Activated B cell treated with CpG ODN at 0.5 μM for 24 hours (primary cell): ENCODE results near the gene STK24. TPM values are rescaled to one million over a fixed set of nuclear protein-coding genes. Genes with fewer than 3 reads are reported as not detected.

Experiments
- ATAC-seq: fragments of 200-7000 bp; cut with Tn5 transposase; one replicate; pipeline ENCODE4 v1.10.0; 2021; ENCODE audit warnings: low read depth, mild to moderate bottlenecking, moderate library complexity
- CTCF ChIA-PET: fragments of 350-600 bp; sonication (Branson Sonifier 250); formaldehyde crosslinking; loops from one replicate; lab custom pipeline; 2021; ENCODE audit warnings: antibody characterized with exemption; lab: Charles Lee
- POLR2A ChIA-PET: fragments of 350-600 bp; sonication (Branson Sonifier 250); formaldehyde crosslinking; loops from one replicate; lab custom pipeline; 2021; ENCODE audit warnings: antibody characterized with exemption; lab: Charles Lee
- DNase-seq: peaks from one replicate; pipeline ENCODE4 v3.0.0; 2022
- H3K27ac Mint-ChIP-seq: one replicate; pipeline ENCODE4 v1.8.0; 2020; ENCODE audit warnings: mixed read lengths
- H3K27me3 Mint-ChIP-seq: one replicate; pipeline ENCODE4 v1.8.0; 2021; ENCODE audit warnings: mixed read lengths
- H3K36me3 Mint-ChIP-seq: one replicate; pipeline ENCODE4 v1.8.0; 2021; ENCODE audit warnings: low read depth, mixed read lengths
- H3K4me1 Mint-ChIP-seq: one replicate; pipeline ENCODE4 v1.8.0; 2021; ENCODE audit warnings: mixed read lengths
- H3K4me3 Mint-ChIP-seq: one replicate; pipeline ENCODE4 v1.8.0; 2020; ENCODE audit warnings: mild to moderate bottlenecking, mixed read lengths
- H3K9me3 Mint-ChIP-seq: one replicate; pipeline ENCODE4 v1.8.0; 2020; ENCODE audit warnings: mixed read lengths
- intact Hi-C: fragments of 100-400 bp; cut with micrococcal nuclease; formaldehyde crosslinking; loops from one replicate; pipeline ENCODE4 v1.15.1; 2024
- total RNA-seq: library from RNA; stranded (reverse); gene quantifications from 2 replicates; pipeline ENCODE4 v1.2.3, GENCODE V29; 2022
- TF ChIP-seq, protein P1 (sequence below): fragments of 200-600 bp; IDR thresholded peaks from one replicate; pipeline ENCODE4 v1.8.0; 2022; ENCODE audit warnings: antibody characterized with exemption, mild to moderate bottlenecking

The STK24 gene
- total RNA-seq, 1 donor from 2014 or later = 84.8 TPM

DNA sequence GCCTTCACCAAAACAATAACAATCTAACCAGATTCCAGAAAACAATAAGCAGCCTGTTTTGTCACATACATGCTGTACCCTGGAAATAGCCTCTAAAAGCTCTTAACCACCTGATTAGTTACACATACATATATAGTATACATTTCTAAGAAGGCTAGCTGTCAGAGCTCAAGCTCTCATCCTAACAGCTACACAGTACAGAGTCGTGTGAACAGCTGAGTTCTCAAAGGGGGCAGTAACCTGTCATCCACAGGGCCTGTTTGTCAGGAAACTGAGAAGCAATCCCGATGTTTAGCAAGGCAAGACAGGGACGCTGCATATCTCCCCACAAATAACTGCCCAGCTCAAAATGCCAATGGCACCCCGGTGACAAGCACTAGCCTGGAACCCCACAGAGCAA lies 56.9 kb downstream of the STK24 start:
- Mint-ChIP-seq H3K9me3 (no peaks in the 10 kb centered on the region), H3K4me1 (peaks cover 97% of the 10 kb centered on the region), H3K4me3 (no peak overlapping the region), H3K27me3 (no peaks in the 10 kb centered on the region), H3K36me3 (peaks cover 23% of the 10 kb centered on the region), H3K27ac (peak overlapping the region; percentile 76)
- TF ChIP-seq, protein P1, sequence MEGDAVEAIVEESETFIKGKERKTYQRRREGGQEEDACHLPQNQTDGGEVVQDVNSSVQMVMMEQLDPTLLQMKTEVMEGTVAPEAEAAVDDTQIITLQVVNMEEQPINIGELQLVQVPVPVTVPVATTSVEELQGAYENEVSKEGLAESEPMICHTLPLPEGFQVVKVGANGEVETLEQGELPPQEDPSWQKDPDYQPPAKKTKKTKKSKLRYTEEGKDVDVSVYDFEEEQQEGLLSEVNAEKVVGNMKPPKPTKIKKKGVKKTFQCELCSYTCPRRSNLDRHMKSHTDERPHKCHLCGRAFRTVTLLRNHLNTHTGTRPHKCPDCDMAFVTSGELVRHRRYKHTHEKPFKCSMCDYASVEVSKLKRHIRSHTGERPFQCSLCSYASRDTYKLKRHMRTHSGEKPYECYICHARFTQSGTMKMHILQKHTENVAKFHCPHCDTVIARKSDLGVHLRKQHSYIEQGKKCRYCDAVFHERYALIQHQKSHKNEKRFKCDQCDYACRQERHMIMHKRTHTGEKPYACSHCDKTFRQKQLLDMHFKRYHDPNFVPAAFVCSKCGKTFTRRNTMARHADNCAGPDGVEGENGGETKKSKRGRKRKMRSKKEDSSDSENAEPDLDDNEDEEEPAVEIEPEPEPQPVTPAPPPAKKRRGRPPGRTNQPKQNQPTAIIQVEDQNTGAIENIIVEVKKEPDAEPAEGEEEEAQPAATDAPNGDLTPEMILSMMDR = no peak
- DNase-seq (no peak), ATAC-seq (no peak)
- ChIA-PET CTCF (no interaction called here), POLR2A (interaction anchor here (3.9 kb wide), 1 partner anchor 10 kb away, joined by 18 read pairs; no protein-coding TSS in a partner anchor)
- intact Hi-C loops = no loop called here

- CTCF ChIA-PET = no interaction called here
Measured at GRCh38 chr13:98517576-98518310, 59.2 kb downstream of the STK24 start.

DNA sequence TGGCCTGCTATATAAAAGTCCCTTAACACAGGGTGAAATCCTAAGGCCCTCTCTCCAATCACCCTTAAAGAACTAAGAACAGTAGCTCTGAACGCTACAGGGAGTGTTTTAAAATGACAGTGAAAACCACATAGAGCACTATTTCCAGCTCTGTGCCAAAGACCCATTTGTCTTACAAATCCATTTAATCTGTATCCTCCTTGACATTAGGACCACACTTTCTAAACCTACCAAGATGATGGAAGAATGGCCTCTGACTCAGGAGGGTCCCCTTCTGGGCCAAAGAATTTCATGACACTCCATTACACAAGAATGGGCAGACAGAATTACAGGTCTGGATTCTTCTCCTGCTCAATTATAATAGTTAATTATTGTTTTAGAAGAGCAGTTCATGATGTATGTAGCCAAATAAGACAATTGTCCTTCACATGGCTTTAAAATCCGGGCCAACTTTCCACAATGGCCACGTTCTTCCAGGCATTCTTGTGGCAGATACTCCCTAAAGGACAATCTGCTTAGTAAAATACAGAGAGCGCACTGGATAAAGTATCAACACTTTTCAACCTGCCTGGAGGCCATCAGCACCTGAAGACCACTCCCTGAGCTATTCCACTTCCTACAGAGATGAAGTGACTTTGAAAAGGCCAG lies 61.0 kb downstream of the STK24 start:
- Mint-ChIP-seq H3K36me3 (peaks cover 34% of the 10 kb centered on the region), H3K4me3 (no peak overlapping the region), H3K4me1 (peaks cover 97% of the 10 kb centered on the region), H3K9me3 (no peaks in the 10 kb centered on the region), H3K27me3 (no peaks in the 10 kb centered on the region), H3K27ac (peak overlapping the region; percentile 27)
- intact Hi-C loops = loop anchor here (2.0 kb wide), 2 partner anchors 15 kb away; no protein-coding TSS in a partner anchor
- POLR2A ChIA-PET = interaction anchor here (1.0 to 1.5 kb wide), 2 partner anchors 11 to 55 kb away, joined by 3 to 6 read pairs; no protein-coding TSS in a partner anchor
- TF ChIP-seq, protein P1 = no peak
- DNase-seq (no peak), ATAC-seq (no peak)
- CTCF ChIA-PET = no interaction called here

More at GRCh38 chr13:98517576-98518310, 59.2 kb downstream of the STK24 start:
- intact Hi-C loops = loop anchor here (1.0 to 2.0 kb wide), 2 partner anchors 9 to 13 kb away; no protein-coding TSS in a partner anchor
- H3K4me3 Mint-ChIP-seq = peak overlapping the region; percentile 52
- H3K9me3 Mint-ChIP-seq = no peaks in the 10 kb centered on the region
- H3K4me1 Mint-ChIP-seq = peaks cover 97% of the 10 kb centered on the region
- TF ChIP-seq, protein P1 = no peak
- ATAC-seq = peak; percentile 72
- no peaks in the 10 kb centered on the region for H3K27me3 Mint-ChIP-seq
- DNase-seq = no peak
- peak overlapping the region; percentile 76 for H3K27ac Mint-ChIP-seq
- H3K36me3 Mint-ChIP-seq = peaks cover 32% of the 10 kb centered on the region
- POLR2A ChIA-PET = interaction anchor here (3.9 kb wide), 1 partner anchor 8 kb away, joined by 18 read pairs; no protein-coding TSS in a partner anchor

GRCh38 chr13:98514288-98514687 lies 62.6 kb downstream of the STK24 start:
- Mint-ChIP-seq H3K9me3 (no peaks in the 10 kb centered on the region), H3K4me3 (no peak overlapping the region), H3K36me3 (peaks cover 32% of the 10 kb centered on the region), H3K4me1 (peaks cover 100% of the 10 kb centered on the region), H3K27ac (peak overlapping the region; percentile 96), H3K27me3 (no peaks in the 10 kb centered on the region)
- intact Hi-C loops = loop anchor here (2.0 kb wide), 1 partner anchor 13 kb away; no protein-coding TSS in a partner anchor
- TF ChIP-seq, protein P1 = no peak
- ATAC-seq (no peak), DNase-seq (no peak)
- ChIA-PET POLR2A (interaction anchor here (0.6 to 0.7 kb wide), 4 partner anchors 16 to 57 kb away, joined by 3 to 5 read pairs (median 4); no protein-coding TSS in a partner anchor), CTCF (no interaction called here)

DNA sequence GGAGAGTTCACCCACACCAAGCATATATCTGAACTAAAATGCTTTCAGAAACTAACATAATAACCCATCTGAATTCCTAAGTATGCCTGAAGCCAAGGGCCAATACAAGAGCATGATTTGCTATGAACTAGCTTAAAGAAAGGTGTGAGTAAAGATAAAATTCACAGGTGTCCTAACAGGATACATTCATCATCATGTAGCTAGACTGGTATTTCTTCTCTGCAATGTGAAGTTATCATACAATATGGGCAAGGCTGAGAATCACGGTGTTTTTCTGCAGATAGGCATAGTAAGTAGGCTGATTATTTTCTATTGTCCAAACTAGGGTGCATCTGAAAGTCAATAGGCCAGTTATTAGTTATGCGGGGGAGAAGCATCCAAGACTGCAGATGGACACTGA lies 63.1 kb downstream of the STK24 start:
- CTCF ChIA-PET = no interaction called here
- H3K27ac Mint-ChIP-seq = peak overlapping the region; percentile 96
- POLR2A ChIA-PET = no interaction called here
- TF ChIP-seq, protein P1 = no peak
- DNase-seq = no peak
- no peak overlapping the region for H3K4me3 Mint-ChIP-seq
- H3K27me3 Mint-ChIP-seq = no peaks in the 10 kb centered on the region
- H3K36me3 Mint-ChIP-seq = peaks cover 31% of the 10 kb centered on the region
- no peaks in the 10 kb centered on the region for H3K9me3 Mint-ChIP-seq
- peaks cover 100% of the 10 kb centered on the region for H3K4me1 Mint-ChIP-seq
- intact Hi-C loops = loop anchor here (2.0 kb wide), 1 partner anchor 13 kb away; no protein-coding TSS in a partner anchor
- ATAC-seq = no peak
